Measurements from ENCODE around the gene TSPAN6. TPM values are rescaled to one million over a fixed set of nuclear protein-coding genes. Genes with fewer than 3 reads are reported as not detected.

TSPAN6 gene
- total RNA-seq, 1 experiment from 2014 or later: 52.2 TPM

- peaks cover under 1% of the 10 kb centered on the region for H3K4me1 ChIP-seq (replicated peaks; ENCODE audit: insufficient read depth)
- ChIA-PET CTCF (interaction anchor here (0.6 to 2.0 kb wide), 3 partner anchors 45 to 83 kb away, joined by 5 to 11 read pairs (median 5); no protein-coding TSS in a partner anchor), POLR2A (ENCODE audit: unreplicated experiment) (no interaction called here)
- no peaks in the 10 kb centered on the region for H3K9me3 ChIP-seq (ENCODE audit: insufficient read depth, low read depth)
- H3F3A ChIP-seq (ENCODE audit: insufficient read depth, low read depth): peaks cover 6% of the 10 kb centered on the region; the same call in 1 of the 2 replicates
- H3K4me2 ChIP-seq: no peak overlapping the region
- no peaks in the 10 kb centered on the region for H3K27me3 ChIP-seq (ENCODE audit: insufficient read depth, low read depth)
- H3K79me2 ChIP-seq (ENCODE audit: low read depth): no peaks in the 10 kb centered on the region
- intact Hi-C loops (cut with micrococcal nuclease; ENCODE audit: unreplicated experiment): loop anchor here (1.0 to 2.0 kb wide), 3 partner anchors 71 to 173 kb away; no protein-coding TSS in a partner anchor
- no peak overlapping the region for H2AFZ ChIP-seq
- H3K27ac ChIP-seq: no peak overlapping the region
- peak; percentile 64 to 67 for DNase-seq
- no peaks in the 10 kb centered on the region for H3K9me2 ChIP-seq (ENCODE audit: insufficient read depth)
- H3K36me3 ChIP-seq (ENCODE audit: low read depth): no peaks in the 10 kb centered on the region
- no peak overlapping the region for H3K4me3 ChIP-seq
- TF ChIP-seq EZH2 (IDR thresholded peaks at IDR 0.05; ENCODE audit: low read depth) (no peak), CTCF (conservative IDR thresholded peaks at IDR 0.05) (peak; percentile 88)
- H4K20me1 ChIP-seq (ENCODE audit: insufficient read depth): no peaks in the 10 kb centered on the region
- BruUV-seq (replicated peaks): no TSS peak
These were observed 48.8 kb upstream of the TSPAN6 start for GRCh38 chrX:100685284-100685996.

- TF ChIP-seq CTCF (conservative IDR thresholded peaks at IDR 0.05) (no peak), EZH2 (IDR thresholded peaks at IDR 0.05; ENCODE audit: low read depth) (no peak)
- Histone ChIP-seq H3K9me3 (ENCODE audit: insufficient read depth, low read depth) (no peaks in the 10 kb centered on the region), H3K4me1 (replicated peaks; ENCODE audit: insufficient read depth) (no peaks in the 10 kb centered on the region), H3K27me3 (ENCODE audit: insufficient read depth, low read depth) (no peaks in the 10 kb centered on the region), H3K27ac (no peak overlapping the region), H3K9me2 (ENCODE audit: insufficient read depth) (no peaks in the 10 kb centered on the region), H3F3A (ENCODE audit: insufficient read depth, low read depth) (peaks cover 6% of the 10 kb centered on the region; the same call in 1 of the 2 replicates), H2AFZ (no peak overlapping the region), H4K20me1 (ENCODE audit: insufficient read depth) (no peaks in the 10 kb centered on the region), H3K4me3 (no peak overlapping the region), H3K36me3 (ENCODE audit: low read depth) (no peaks in the 10 kb centered on the region), H3K4me2 (no peak overlapping the region), H3K79me2 (ENCODE audit: low read depth) (no peaks in the 10 kb centered on the region)
- no peak for DNase-seq
- no TSS peak for BruUV-seq (replicated peaks)
- POLR2A ChIA-PET (ENCODE audit: unreplicated experiment): no interaction called here
- CTCF ChIA-PET: no interaction called here
- intact Hi-C loops (cut with micrococcal nuclease; ENCODE audit: unreplicated experiment): no loop called here
These were observed 46.3 kb upstream of the TSPAN6 start for GRCh38 chrX:100682939-100683338.

GRCh38 chrX:100681599-100681998 lies 45.0 kb upstream of the TSPAN6 start:
- Histone ChIP-seq H3K27ac (no peak overlapping the region), H3K9me2 (ENCODE audit: insufficient read depth) (no peaks in the 10 kb centered on the region), H3K4me3 (no peak overlapping the region), H3K36me3 (ENCODE audit: low read depth) (no peaks in the 10 kb centered on the region), H4K20me1 (ENCODE audit: insufficient read depth) (no peaks in the 10 kb centered on the region), H3K9me3 (ENCODE audit: insufficient read depth, low read depth) (no peaks in the 10 kb centered on the region), H3K4me2 (no peak overlapping the region), H3K79me2 (ENCODE audit: low read depth) (no peaks in the 10 kb centered on the region), H2AFZ (no peak overlapping the region), H3K4me1 (replicated peaks; ENCODE audit: insufficient read depth) (no peaks in the 10 kb centered on the region), H3F3A (ENCODE audit: insufficient read depth, low read depth) (peaks cover 6% of the 10 kb centered on the region; the same call in 1 of the 2 replicates), H3K27me3 (ENCODE audit: insufficient read depth, low read depth) (no peaks in the 10 kb centered on the region)
- TF ChIP-seq CTCF (conservative IDR thresholded peaks at IDR 0.05) (no peak), EZH2 (IDR thresholded peaks at IDR 0.05; ENCODE audit: low read depth) (no peak)
- ChIA-PET POLR2A (ENCODE audit: unreplicated experiment) (no interaction called here), CTCF (no interaction called here)
- DNase-seq: no peak
- no TSS peak for BruUV-seq (replicated peaks)
- intact Hi-C loops (cut with micrococcal nuclease; ENCODE audit: unreplicated experiment): no loop called here

All from PC-9 (cell line).